ENCODE data around the gene TC2N.
"Not testable (repeated sequence)": the region's sequence is repeated elsewhere in the genome, so short reads cannot be mapped to it uniquely, and the experiment has no call there.

The TC2N gene

GRCh38 chr14:91866511-91867295 lies 633 bp downstream of the TC2N start:
- DNase-seq, result no peak

GRCh38 chr14:91866061-91866460 lies 1.3 kb downstream of the TC2N start:
- no peak for DNase-seq

GRCh38 chr14:91862417-91862816 lies 4.9 kb downstream of the TC2N start:
- no peak for DNase-seq

- no peak for DNase-seq
Measured at GRCh38 chr14:91861091-91861490, 6.2 kb downstream of the TC2N start.

- no peak for DNase-seq
Measured at GRCh38 chr14:91860238-91860637, 7.1 kb downstream of the TC2N start.

GRCh38 chr14:91858536-91859275 lies 8.6 kb downstream of the TC2N start:
- DNase-seq, result no peak

- no peak for DNase-seq
Measured at GRCh38 chr14:91857614-91858013, 9.7 kb downstream of the TC2N start.

- DNase-seq, result no peak
Measured at GRCh38 chr14:91854327-91854934, 12.9 kb downstream of the TC2N start.

GRCh38 chr14:91851563-91851962 lies 15.8 kb downstream of the TC2N start:
- DNase-seq, result no peak

- DNase-seq, result no peak
Measured at GRCh38 chr14:91848504-91849001, 18.8 kb downstream of the TC2N start.

- DNase-seq, result no peak
Measured at GRCh38 chr14:91847693-91848092, 19.6 kb downstream of the TC2N start.

GRCh38 chr14:91845652-91846051 lies 21.7 kb downstream of the TC2N start:
- DNase-seq, result no peak

GRCh38 chr14:91845056-91845455 lies 22.3 kb downstream of the TC2N start:
- DNase-seq, result not testable (repeated sequence)

- no peak for DNase-seq
Measured at GRCh38 chr14:91844029-91844428, 23.3 kb downstream of the TC2N start.

- no peak for DNase-seq
Measured at GRCh38 chr14:91843437-91843836, 23.9 kb downstream of the TC2N start.

- no peak for DNase-seq
Measured at GRCh38 chr14:91841065-91841464, 26.3 kb downstream of the TC2N start.

- no peak for DNase-seq
Measured at GRCh38 chr14:91839749-91840148, 27.6 kb downstream of the TC2N start.

GRCh38 chr14:91837076-91837475 lies 30.3 kb downstream of the TC2N start:
- no peak for DNase-seq

GRCh38 chr14:91835920-91836843 lies 31.2 kb downstream of the TC2N start:
- peak; percentile 82 for DNase-seq

- no peak for DNase-seq
Measured at GRCh38 chr14:91835197-91835919, 32.0 kb downstream of the TC2N start.

- DNase-seq, result no peak
Measured at GRCh38 chr14:91834571-91834970, 32.8 kb downstream of the TC2N start.

GRCh38 chr14:91831337-91831736 lies 36.0 kb downstream of the TC2N start:
- DNase-seq, result no peak
